Fibroblast of skin of abdomen (primary cell): ENCODE data around the gene LYZL2. TPM values are rescaled to one million over a fixed set of nuclear protein-coding genes. Genes with fewer than 3 reads are reported as not detected.
A peak's percentile ranks its signal among the peaks of the same experiment; 100 is the strongest.
"Not testable (repeated sequence)": the region's sequence is repeated elsewhere in the genome, so short reads cannot be mapped to it uniquely, and the experiment has no call there.

Experiments
- DNase-seq: peaks from one replicate; pipeline ENCODE4 v3.0.0-alpha.2; 2013
- polyA plus RNA-seq, 2 experiments: library from polyadenylated mRNA; unstranded; fragments of 120-200 nt; gene quantifications; one replicate each; pipeline ENCODE4 v1.2.1, GENCODE V29; 2013; ENCODE audit not compliant: insufficient read length in 2 of 2

The LYZL2 gene
- not detected for polyA plus RNA-seq (2013, experiment 1 of 2; ENCODE audit: insufficient read length)
- polyA plus RNA-seq (2013, experiment 2 of 2; ENCODE audit: insufficient read length) = not detected

- DNase-seq = no peak
Measured at GRCh38 chr10:30629653-30630052, at the start of gene LYZL2. LYZL2 (minus strand) TSS chr10:30629753; CDS start chr10:30626915, 2,838 bp downstream.

GRCh38 chr10:30677616-30678015 is 48.1 kb upstream of the LYZL2 start:
- DNase-seq = not testable (repeated sequence)

GRCh38 chr10:30677146-30677545 is 47.6 kb upstream of the LYZL2 start:
- DNase-seq = not testable (repeated sequence)

GRCh38 chr10:30675791-30676718 is 46.5 kb upstream of the LYZL2 start:
- no peak for DNase-seq

- DNase-seq = no peak
Measured at GRCh38 chr10:30674796-30675195, 45.2 kb upstream of the LYZL2 start.

- DNase-seq = not testable (repeated sequence)
Measured at GRCh38 chr10:30673262-30673661, 43.7 kb upstream of the LYZL2 start.

- DNase-seq = not testable (repeated sequence)
Measured at GRCh38 chr10:30672338-30672737, 42.8 kb upstream of the LYZL2 start.

GRCh38 chr10:30671026-30671616 is 41.6 kb upstream of the LYZL2 start:
- DNase-seq = peak; percentile 77

GRCh38 chr10:30667982-30668381 is 38.4 kb upstream of the LYZL2 start:
- not testable (repeated sequence) for DNase-seq

GRCh38 chr10:30663403-30663802 is 33.9 kb upstream of the LYZL2 start:
- not testable (repeated sequence) for DNase-seq

- DNase-seq = no peak
Measured at GRCh38 chr10:30662814-30663213, 33.3 kb upstream of the LYZL2 start.

GRCh38 chr10:30660314-30660713 is 30.8 kb upstream of the LYZL2 start:
- not testable (repeated sequence) for DNase-seq

GRCh38 chr10:30656233-30656632 is 26.7 kb upstream of the LYZL2 start:
- no peak for DNase-seq

- not testable (repeated sequence) for DNase-seq
Measured at GRCh38 chr10:30655001-30655400, 25.4 kb upstream of the LYZL2 start.

- peak; percentile 37 for DNase-seq
Measured at GRCh38 chr10:30651470-30652397, 22.2 kb upstream of the LYZL2 start.

GRCh38 chr10:30647089-30647488 is 17.5 kb upstream of the LYZL2 start:
- no peak for DNase-seq

GRCh38 chr10:30645340-30645827 is 15.8 kb upstream of the LYZL2 start:
- DNase-seq = peak; percentile 46

GRCh38 chr10:30644408-30644861 is 14.9 kb upstream of the LYZL2 start:
- DNase-seq = not testable (repeated sequence)

- not testable (repeated sequence) for DNase-seq
Measured at GRCh38 chr10:30643557-30644199, 14.1 kb upstream of the LYZL2 start.

GRCh38 chr10:30642856-30643255 is 13.3 kb upstream of the LYZL2 start:
- not testable (repeated sequence) for DNase-seq
